NOMO-1 treated with DMSO at 0.1 percent for 48 hours (cell line): ENCODE data around the gene TIPIN.
"Not testable (repeated sequence)": the region's sequence is repeated elsewhere in the genome, so short reads cannot be mapped to it uniquely, and the experiment has no call there.

Experiments used
- DNase-seq: peaks from one replicate; lab custom pipeline; 2025; ENCODE audit not compliant: unreplicated experiment; lab: John Stamatoyannopoulos, UW

The TIPIN gene

DNA sequence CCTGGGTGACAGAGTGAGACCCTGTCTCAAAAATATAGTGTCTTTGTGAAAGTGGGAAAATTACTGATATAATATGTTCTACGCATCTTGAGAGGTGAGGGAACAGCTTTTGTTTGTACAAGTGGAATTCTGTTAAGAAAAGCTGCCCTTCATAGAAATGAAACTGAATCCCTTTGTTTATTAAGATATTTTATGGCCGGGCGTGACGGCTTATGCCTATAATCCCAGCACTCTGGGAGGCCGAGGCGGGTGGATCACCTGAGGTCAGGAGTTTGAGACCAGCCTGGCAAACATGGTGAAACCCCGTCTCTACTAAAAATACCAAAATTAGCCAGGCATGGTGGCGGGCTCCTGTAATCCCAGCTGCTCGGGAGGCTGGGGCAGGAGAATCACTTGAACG is 52.1 kb downstream of the TIPIN start:
- not testable (repeated sequence) for DNase-seq

GRCh38 chr15:66302489-66303278 is 53.8 kb downstream of the TIPIN start:
- DNase-seq, result no peak

GRCh38 chr15:66298803-66299251 is 57.7 kb downstream of the TIPIN start:
- no peak for DNase-seq

GRCh38 chr15:66296186-66296585 is 60.3 kb downstream of the TIPIN start:
- no peak for DNase-seq

DNA sequence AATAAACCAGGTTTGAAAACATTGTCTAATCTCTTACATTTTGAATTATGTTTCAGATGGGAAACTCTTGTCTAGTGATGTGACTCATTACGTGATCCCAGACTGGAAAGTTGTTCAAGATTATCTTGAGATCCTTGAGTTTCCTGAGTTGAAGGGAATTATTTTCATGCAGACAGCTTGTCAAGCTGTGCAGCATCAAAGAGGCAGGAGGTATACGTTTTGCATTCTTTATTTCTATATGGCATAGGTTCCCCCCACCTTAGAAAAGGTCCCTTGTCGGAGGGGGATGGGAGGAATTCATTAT is 61.6 kb downstream of the TIPIN start:
- DNase-seq, result no peak

GRCh38 chr15:66294157-66294931 is 62.1 kb downstream of the TIPIN start:
- DNase-seq, result peak; percentile 44

- DNase-seq, result peak; percentile 56
Observed at GRCh38 chr15:66293419-66294156, 62.9 kb downstream of the TIPIN start, which contains the start of gene DIS3L. DIS3L (plus strand) TSS chr15:66293568; CDS start chr15:66293597, 29 bp downstream.

GRCh38 chr15:66292571-66293418 is 63.7 kb downstream of the TIPIN start:
- peak; percentile 6 for DNase-seq

DNA sequence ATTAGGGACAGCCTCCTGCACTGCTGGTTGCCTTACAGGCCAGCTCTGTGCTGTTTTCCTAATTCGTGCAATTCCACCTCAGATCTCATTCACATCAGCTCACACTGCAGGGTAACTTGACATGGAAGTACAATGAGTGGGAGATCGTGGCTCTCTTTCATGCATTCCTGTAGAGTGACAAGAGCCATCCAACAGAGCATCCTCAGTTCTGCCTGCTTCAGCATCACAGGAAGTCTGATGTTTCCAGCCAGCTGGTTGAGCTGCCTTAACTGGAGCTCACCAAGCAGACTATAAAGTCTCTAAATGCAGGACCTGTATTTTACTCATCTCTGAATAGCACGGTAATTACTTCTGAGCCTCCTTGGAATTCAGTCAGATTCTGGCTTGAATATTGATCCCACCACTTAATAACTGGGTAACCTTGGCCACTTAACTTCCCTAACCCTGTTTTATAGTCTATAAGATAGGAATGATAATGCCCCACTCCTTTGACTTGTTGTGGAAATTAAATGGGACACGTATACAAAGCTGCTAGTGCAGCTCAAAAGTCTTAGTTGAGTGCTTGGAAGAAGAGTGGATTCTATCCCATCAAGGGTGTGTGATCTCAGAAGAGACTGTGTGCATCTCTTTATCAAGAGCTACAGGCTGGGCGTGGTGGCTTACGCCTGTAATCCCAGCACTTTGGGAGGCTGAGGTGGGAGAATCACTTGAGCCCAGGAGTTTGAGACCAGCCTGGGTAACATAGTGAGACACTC is 64.5 kb downstream of the TIPIN start:
- no peak for DNase-seq

DNA sequence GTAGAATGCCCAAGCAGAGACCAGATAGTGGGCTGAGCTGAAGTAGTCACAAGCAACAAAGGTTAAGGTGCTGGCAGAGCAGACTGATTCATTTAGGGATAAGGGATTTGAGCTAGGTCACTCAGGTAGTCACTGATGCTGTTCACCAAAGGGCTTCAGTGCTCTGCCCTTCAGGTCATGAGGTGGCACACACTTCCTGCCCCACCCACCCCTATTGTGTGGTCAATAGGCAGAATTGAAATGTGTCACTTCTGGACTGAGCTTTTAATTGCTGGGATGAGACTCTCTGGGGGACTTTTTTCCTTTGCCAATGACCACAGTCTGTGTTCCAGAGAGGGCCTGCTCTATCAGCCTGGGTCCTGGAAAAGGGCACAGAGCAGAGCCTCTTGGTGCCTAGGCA is 66.0 kb downstream of the TIPIN start:
- DNase-seq, result no peak

DNA sequence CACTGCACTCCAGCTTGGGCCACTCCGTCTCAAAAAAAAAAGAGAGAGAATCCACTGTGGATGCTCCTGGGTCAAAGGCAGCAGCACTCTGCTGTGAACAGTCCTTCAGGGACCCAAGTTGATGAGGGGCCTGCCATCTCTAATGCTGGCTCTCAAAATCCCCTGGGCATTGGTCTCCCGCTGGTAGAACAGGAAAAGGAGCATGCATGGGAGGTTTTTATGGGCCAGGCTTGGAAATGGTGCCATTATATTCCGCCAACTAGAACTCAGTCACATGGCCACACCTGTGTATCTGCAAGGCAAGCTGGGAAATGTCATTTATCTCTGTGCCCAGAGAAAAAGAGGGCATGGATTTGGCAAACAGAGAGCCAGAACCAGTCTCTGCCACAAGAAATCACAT is 66.5 kb downstream of the TIPIN start:
- no peak for DNase-seq

- no peak for DNase-seq
Observed at GRCh38 chr15:66288551-66289185, 67.8 kb downstream of the TIPIN start.

DNA sequence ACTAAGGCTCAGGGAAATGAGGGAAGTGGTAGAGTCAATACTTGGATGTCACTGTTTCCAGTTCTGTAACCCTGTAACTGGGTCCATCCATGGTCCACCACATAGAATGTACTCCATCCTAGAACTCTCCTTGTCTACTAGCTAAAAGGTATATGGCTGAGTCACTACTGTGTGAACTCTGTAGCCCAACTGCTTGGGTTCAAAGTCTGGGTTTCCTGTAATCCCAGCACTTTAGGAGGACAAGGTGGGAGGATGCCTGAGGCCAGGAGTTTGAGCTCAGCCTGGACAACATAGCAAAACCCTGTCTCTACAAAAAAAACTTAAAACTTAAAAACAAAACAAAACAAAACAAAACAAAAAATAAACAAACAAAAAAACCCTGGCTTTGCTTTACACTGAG is 68.4 kb downstream of the TIPIN start:
- no peak for DNase-seq

GRCh38 chr15:66287461-66288057 is 68.9 kb downstream of the TIPIN start:
- DNase-seq, result peak; percentile 24
